HG03460 (cell line): ENCODE data around the gene CD96.
"Not testable (repeated sequence)": the region's sequence is repeated elsewhere in the genome, so short reads cannot be mapped to it uniquely, and the experiment has no call there.

Experiments
- ATAC-seq: cut with Tn5 transposase; IDR thresholded peaks from one replicate; pipeline ENCODE4 v1.9.1; 2021; ENCODE audit not compliant: unreplicated experiment

The CD96 gene

GRCh38 chr3:111617912-111618601, 76.1 kb downstream of the CD96 start:
- no peak for ATAC-seq

GRCh38 chr3:111618945-111619344, 76.9 kb downstream of the CD96 start:
- ATAC-seq = no peak

GRCh38 chr3:111619833-111620232, 77.8 kb downstream of the CD96 start:
- no peak for ATAC-seq

GRCh38 chr3:111621535-111621934, 79.5 kb downstream of the CD96 start:
- no peak for ATAC-seq

GRCh38 chr3:111627092-111627491, 85.1 kb downstream of the CD96 start:
- no peak for ATAC-seq

- ATAC-seq = not testable (repeated sequence)
Observed at GRCh38 chr3:111629018-111629417, 87.0 kb downstream of the CD96 start.

GRCh38 chr3:111630638-111631037, 88.6 kb downstream of the CD96 start:
- not testable (repeated sequence) for ATAC-seq

- ATAC-seq = no peak
Observed at GRCh38 chr3:111635403-111635802, 93.4 kb downstream of the CD96 start.

- no peak for ATAC-seq
Observed at GRCh38 chr3:111636366-111636885, 94.4 kb downstream of the CD96 start.

GRCh38 chr3:111639316-111639715, 97.3 kb downstream of the CD96 start:
- ATAC-seq = no peak

- ATAC-seq = no peak
Observed at GRCh38 chr3:111648991-111649579, 107.1 kb downstream of the CD96 start.

GRCh38 chr3:111650378-111651275, 108.6 kb downstream of the CD96 start:
- no peak for ATAC-seq

GRCh38 chr3:111652492-111653180, 110.6 kb downstream of the CD96 start:
- no peak for ATAC-seq

- no peak for ATAC-seq
Observed at GRCh38 chr3:111653766-111654165, 111.8 kb downstream of the CD96 start.

GRCh38 chr3:111662012-111662411, 120.0 kb downstream of the CD96 start:
- no peak for ATAC-seq

GRCh38 chr3:111662907-111663306, 120.9 kb downstream of the CD96 start:
- ATAC-seq = no peak

GRCh38 chr3:111666041-111666735, 124.2 kb downstream of the CD96 start:
- no peak for ATAC-seq

- no peak for ATAC-seq
Observed at GRCh38 chr3:111667170-111667569, 125.2 kb downstream of the CD96 start.

- ATAC-seq = peak; percentile 99
Observed at GRCh38 chr3:111667621-111668239, 125.7 kb downstream of the CD96 start.

GRCh38 chr3:111668326-111668725, 126.3 kb downstream of the CD96 start:
- ATAC-seq = no peak
